BJ (cell line): ENCODE measurements around the gene DCT. TPM values are rescaled to one million over a fixed set of nuclear protein-coding genes. Genes with fewer than 3 reads are reported as not detected.

Experiments
- CTCF ChIA-PET: fragments of 350-600 bp; formaldehyde crosslinking; extraction: SDS; loops from one replicate; lab custom pipeline; 2021; ENCODE audit warnings: antibody characterized with exemption, inconsistent platforms; lab: Yijun Ruan, JAX
- POLR2A ChIA-PET: fragments of 300-600 bp; sonication (Branson Sonifier 250); formaldehyde crosslinking; extraction: SDS; loops from one replicate; lab custom pipeline; 2021; ENCODE audit warnings: antibody characterized with exemption; lab: Charles Lee
- DNase-seq: peaks from one replicate; pipeline ENCODE4 v3.0.0-alpha.2; 2011; ENCODE audit warnings: low read depth
- H3K27me3 ChIP-seq: 2 replicates; pipeline ENCODE4 v1.6.0; 2011; ENCODE audit warnings: low read length; ENCODE audit not compliant: control insufficient read depth, insufficient read depth
- H3K36me3 ChIP-seq: 2 replicates; pipeline ENCODE4 v1.5.1; 2011; ENCODE audit warnings: low read length; ENCODE audit not compliant: control insufficient read depth, insufficient read depth
- H3K4me3 ChIP-seq: 2 replicates; pipeline ENCODE4 v1.5.1; 2011; ENCODE audit warnings: low read depth, mild to moderate bottlenecking, control low read depth, low read length
- CTCF ChIP-seq: IDR thresholded peaks from 2 replicates; pipeline ENCODE4 v1.5.1; 2011; ENCODE audit warnings: low read depth, mild to moderate bottlenecking, control low read depth, inconsistent platforms, low read length, moderate library complexity; ENCODE audit not compliant: insufficient read depth
- polyA plus RNA-seq: library from polyadenylated mRNA; depleted of rRNA; stranded (reverse); fragments of >200 nt; gene quantifications from 2 replicates; pipeline ENCODE4 v1.2.3, GENCODE V29; 2011

Gene DCT
- polyA plus RNA-seq, 1 experiment = not detected

GRCh38 chr13:94435604-94436226 is 43.8 kb downstream of the DCT start:
- ChIA-PET CTCF (interaction anchor here (0.5 to 4.0 kb wide), 20 partner anchors 9 to 232 kb away, joined by 3 to 67 read pairs (median 4); partner anchors contain the start of genes DCT and TGDS), POLR2A (no interaction called here)
- Histone ChIP-seq H3K36me3 (no peaks in the 10 kb centered on the region), H3K27me3 (no peaks in the 10 kb centered on the region), H3K4me3 (no peak overlapping the region)
- peak; percentile 62 for TF ChIP-seq CTCF
- DNase-seq = peak; percentile 2

DNA sequence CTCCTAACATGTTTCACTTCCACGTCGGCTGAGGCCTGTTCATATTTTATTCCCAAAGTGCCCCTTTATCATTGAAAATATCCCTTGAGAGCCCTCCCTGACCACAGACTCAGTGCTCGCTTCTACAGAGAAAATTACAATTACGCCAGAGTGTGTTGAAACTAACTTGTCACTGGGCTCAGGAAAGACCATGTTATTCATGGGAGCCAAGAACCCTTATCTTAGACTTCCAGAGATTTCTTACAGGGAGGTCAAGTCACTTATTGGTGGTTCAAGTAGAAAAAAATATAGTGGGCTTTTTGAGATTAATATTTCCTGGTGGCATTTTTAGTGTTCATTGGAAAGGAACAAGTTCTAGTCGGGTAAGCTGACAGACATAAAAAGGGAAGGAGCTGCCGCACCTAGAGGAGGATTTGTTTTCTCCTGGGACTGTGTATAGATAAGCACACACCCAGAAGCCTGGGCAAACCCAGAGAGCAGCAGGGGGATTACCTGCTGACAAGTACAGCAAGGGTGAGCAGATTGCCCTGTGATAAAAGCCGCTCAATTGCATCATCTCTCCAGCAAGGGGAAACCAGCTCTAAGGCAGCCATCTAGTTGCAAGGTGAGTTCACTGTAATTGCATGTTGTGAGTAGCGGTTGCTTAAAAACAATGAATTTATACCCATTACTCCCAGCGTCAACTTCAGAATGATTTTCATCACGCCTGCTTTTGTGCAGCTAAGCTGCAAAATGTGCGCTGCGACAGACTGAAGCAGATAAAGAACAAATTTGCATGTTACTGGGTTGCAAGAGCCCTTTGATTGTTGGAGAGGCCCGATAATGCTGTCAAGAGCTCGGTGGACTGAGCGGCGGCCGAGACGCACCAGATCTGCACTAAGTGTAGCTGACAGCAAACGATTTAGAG is 46.2 kb downstream of the DCT start:
- no peak for DNase-seq
- Histone ChIP-seq H3K27me3 (no peaks in the 10 kb centered on the region), H3K4me3 (no peak overlapping the region), H3K36me3 (no peaks in the 10 kb centered on the region)
- CTCF ChIA-PET = interaction anchor here (2.4 to 4.0 kb wide), 4 partner anchors 10 to 188 kb away, joined by 10 to 67 read pairs (median 14); no protein-coding TSS in a partner anchor
- POLR2A ChIA-PET = no interaction called here
- no peak for TF ChIP-seq CTCF

DNA sequence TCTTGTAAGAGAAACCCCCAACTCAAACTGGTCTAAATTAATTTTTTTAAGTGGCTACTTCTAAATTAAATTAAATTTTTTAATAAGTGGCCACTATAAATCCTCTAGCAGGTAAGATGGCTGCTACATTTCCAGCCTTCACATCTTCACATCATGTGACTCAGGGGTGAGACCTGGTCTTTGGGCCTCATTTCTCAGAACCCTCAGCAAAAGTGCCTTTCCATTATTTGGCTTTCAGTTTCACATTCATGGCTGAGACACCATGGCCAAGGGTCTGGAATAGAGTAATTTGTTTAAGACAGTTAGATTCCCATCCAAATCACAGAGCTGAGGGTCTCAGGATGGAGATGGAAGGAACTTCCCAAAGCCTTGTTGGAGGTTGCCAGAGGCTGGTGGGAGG is 47.5 kb downstream of the DCT start:
- no peaks in the 10 kb centered on the region for H3K27me3 ChIP-seq
- no peak for TF ChIP-seq CTCF
- ChIA-PET CTCF (interaction anchor here (0.8 to 2.4 kb wide), 2 partner anchors 15 to 186 kb away, joined by 4 to 10 read pairs; no protein-coding TSS in a partner anchor), POLR2A (no interaction called here)
- no peaks in the 10 kb centered on the region for H3K36me3 ChIP-seq
- DNase-seq = no peak
- no peak overlapping the region for H3K4me3 ChIP-seq

GRCh38 chr13:94431574-94431973 is 47.9 kb downstream of the DCT start:
- DNase-seq = no peak
- Histone ChIP-seq H3K4me3 (no peak overlapping the region), H3K27me3 (no peaks in the 10 kb centered on the region), H3K36me3 (no peaks in the 10 kb centered on the region)
- no peak for TF ChIP-seq CTCF
- CTCF ChIA-PET = interaction anchor here (2.4 kb wide), 1 partner anchor 186 kb away, joined by 10 read pairs; no protein-coding TSS in a partner anchor
- POLR2A ChIA-PET = no interaction called here
